Measurements from ENCODE around the gene KCNH8. TPM values are rescaled to one million over a fixed set of nuclear protein-coding genes. Genes with fewer than 3 reads are reported as not detected.

Gene KCNH8
- total and polyA plus RNA-seq, 4 donors = 0.02 to 0.08 (median 0.05) TPM; not detected in 1

DNA sequence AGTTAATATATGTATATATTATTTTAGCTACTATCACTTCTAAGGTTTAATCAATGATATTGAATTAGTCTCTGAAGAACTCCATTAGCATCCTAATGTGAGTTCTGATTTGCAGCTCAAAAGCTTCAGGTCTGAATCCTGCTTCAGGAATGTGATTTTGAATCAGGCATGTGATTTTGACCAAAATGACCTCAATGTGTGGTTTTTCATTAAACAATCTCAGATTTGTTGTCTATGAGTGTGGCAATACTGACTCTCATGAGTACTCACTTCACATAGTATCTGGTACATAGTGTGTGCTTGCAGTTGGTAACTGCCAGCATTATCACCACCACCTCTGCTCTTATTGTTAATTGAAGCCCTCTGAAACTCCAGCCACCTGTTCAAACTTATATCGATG, 251.0 kb downstream of the KCNH8 start:
- Histone ChIP-seq H3K4me1 (ENCODE audit: control insufficient read depth in 4 of 4, insufficient read depth in 4 of 4, low read length in 3 of 4) (no peaks in the 10 kb centered on the region), H3K36me3 (ENCODE audit: control insufficient read depth in 4 of 4, insufficient read depth in 3 of 4, low read depth in 1 of 4, low read length in 3 of 4) (no peaks in the 10 kb centered on the region), H3K4me3 (ENCODE audit: low read depth in 1 of 3, low read length in 3 of 3) (no peak overlapping the region), H3K27ac (ENCODE audit: low read depth in 1 of 2, low read length in 2 of 2) (no peak overlapping the region), H3K9me3 (ENCODE audit: control insufficient read depth in 4 of 4, low read length in 3 of 4) (no peaks in the 10 kb centered on the region), H3K9ac (ENCODE audit: low read depth in 1 of 2, low read length in 2 of 2) (no peak overlapping the region), H3K27me3 (ENCODE audit: control insufficient read depth in 4 of 4, insufficient read depth in 4 of 4, low read length in 3 of 4) (no peaks in the 10 kb centered on the region)
- no peak for DNase-seq (ENCODE audit: low spot score)
- no peak for TF ChIP-seq EGR1 (IDR thresholded peaks at IDR 0.05; ENCODE audit: low read depth in 2 of 2)
- TF ChIP-seq, protein P1, sequence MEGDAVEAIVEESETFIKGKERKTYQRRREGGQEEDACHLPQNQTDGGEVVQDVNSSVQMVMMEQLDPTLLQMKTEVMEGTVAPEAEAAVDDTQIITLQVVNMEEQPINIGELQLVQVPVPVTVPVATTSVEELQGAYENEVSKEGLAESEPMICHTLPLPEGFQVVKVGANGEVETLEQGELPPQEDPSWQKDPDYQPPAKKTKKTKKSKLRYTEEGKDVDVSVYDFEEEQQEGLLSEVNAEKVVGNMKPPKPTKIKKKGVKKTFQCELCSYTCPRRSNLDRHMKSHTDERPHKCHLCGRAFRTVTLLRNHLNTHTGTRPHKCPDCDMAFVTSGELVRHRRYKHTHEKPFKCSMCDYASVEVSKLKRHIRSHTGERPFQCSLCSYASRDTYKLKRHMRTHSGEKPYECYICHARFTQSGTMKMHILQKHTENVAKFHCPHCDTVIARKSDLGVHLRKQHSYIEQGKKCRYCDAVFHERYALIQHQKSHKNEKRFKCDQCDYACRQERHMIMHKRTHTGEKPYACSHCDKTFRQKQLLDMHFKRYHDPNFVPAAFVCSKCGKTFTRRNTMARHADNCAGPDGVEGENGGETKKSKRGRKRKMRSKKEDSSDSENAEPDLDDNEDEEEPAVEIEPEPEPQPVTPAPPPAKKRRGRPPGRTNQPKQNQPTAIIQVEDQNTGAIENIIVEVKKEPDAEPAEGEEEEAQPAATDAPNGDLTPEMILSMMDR (IDR thresholded peaks at IDR 0.05; ENCODE audit: low read depth, low read length, missing input control) = no peak
- TF ChIP-seq NR2F2 (IDR thresholded peaks at IDR 0.05) = no peak
- TF ChIP-seq HNF4G (IDR thresholded peaks at IDR 0.05) = no peak
- no peak for TF ChIP-seq FOXA1 (IDR thresholded peaks at IDR 0.05)
- no peak for TF ChIP-seq RXRA (IDR thresholded peaks at IDR 0.05)
- TF ChIP-seq, protein P2, sequence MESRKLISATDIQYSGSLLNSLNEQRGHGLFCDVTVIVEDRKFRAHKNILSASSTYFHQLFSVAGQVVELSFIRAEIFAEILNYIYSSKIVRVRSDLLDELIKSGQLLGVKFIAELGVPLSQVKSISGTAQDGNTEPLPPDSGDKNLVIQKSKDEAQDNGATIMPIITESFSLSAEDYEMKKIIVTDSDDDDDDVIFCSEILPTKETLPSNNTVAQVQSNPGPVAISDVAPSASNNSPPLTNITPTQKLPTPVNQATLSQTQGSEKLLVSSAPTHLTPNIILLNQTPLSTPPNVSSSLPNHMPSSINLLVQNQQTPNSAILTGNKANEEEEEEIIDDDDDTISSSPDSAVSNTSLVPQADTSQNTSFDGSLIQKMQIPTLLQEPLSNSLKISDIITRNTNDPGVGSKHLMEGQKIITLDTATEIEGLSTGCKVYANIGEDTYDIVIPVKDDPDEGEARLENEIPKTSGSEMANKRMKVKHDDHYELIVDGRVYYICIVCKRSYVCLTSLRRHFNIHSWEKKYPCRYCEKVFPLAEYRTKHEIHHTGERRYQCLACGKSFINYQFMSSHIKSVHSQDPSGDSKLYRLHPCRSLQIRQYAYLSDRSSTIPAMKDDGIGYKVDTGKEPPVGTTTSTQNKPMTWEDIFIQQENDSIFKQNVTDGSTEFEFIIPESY (IDR thresholded peaks at IDR 0.05) = no peak
- no peak for TF ChIP-seq YY1 (IDR thresholded peaks at IDR 0.05)
- TF ChIP-seq, protein P3, sequence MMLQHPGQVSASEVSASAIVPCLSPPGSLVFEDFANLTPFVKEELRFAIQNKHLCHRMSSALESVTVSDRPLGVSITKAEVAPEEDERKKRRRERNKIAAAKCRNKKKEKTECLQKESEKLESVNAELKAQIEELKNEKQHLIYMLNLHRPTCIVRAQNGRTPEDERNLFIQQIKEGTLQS (IDR thresholded peaks at IDR 0.05) = no peak
- no peak for TF ChIP-seq JUND (IDR thresholded peaks at IDR 0.05)
- TF ChIP-seq, protein P4, sequence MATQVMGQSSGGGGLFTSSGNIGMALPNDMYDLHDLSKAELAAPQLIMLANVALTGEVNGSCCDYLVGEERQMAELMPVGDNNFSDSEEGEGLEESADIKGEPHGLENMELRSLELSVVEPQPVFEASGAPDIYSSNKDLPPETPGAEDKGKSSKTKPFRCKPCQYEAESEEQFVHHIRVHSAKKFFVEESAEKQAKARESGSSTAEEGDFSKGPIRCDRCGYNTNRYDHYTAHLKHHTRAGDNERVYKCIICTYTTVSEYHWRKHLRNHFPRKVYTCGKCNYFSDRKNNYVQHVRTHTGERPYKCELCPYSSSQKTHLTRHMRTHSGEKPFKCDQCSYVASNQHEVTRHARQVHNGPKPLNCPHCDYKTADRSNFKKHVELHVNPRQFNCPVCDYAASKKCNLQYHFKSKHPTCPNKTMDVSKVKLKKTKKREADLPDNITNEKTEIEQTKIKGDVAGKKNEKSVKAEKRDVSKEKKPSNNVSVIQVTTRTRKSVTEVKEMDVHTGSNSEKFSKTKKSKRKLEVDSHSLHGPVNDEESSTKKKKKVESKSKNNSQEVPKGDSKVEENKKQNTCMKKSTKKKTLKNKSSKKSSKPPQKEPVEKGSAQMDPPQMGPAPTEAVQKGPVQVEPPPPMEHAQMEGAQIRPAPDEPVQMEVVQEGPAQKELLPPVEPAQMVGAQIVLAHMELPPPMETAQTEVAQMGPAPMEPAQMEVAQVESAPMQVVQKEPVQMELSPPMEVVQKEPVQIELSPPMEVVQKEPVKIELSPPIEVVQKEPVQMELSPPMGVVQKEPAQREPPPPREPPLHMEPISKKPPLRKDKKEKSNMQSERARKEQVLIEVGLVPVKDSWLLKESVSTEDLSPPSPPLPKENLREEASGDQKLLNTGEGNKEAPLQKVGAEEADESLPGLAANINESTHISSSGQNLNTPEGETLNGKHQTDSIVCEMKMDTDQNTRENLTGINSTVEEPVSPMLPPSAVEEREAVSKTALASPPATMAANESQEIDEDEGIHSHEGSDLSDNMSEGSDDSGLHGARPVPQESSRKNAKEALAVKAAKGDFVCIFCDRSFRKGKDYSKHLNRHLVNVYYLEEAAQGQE (IDR thresholded peaks at IDR 0.05) = no peak
- no peak for TF ChIP-seq TAF1 (conservative IDR thresholded peaks at IDR 0.05)
- no peak for TF ChIP-seq RAD21 (IDR thresholded peaks at IDR 0.05)
- 93% methylated on average over 1 of the region's 1 CpG for WGBS

DNA sequence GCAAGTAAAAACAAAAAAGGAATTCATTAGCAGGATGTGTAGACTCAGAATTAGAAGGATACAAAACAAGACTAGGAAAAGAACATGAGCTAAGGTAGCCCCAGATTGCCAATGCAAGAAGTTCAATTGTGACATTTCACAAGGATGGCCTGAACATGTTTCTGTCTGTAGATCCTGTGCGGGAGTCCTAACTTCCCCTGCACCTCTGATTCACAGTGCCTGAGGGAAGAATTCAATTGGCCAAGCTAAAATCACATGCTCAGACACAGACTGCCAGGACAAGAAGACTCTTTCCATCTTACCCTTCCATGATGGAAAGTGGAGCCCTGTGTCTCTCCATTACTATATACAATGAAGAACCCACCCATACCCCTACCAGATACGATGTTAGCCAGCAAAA, 251.5 kb downstream of the KCNH8 start:
- DNase-seq (ENCODE audit: low spot score) = no peak
- Histone ChIP-seq H3K4me1 (ENCODE audit: control insufficient read depth in 4 of 4, insufficient read depth in 4 of 4, low read length in 3 of 4) (no peaks in the 10 kb centered on the region), H3K9me3 (ENCODE audit: control insufficient read depth in 4 of 4, low read length in 3 of 4) (no peaks in the 10 kb centered on the region), H3K27me3 (ENCODE audit: control insufficient read depth in 4 of 4, insufficient read depth in 4 of 4, low read length in 3 of 4) (no peaks in the 10 kb centered on the region), H3K27ac (ENCODE audit: low read depth in 1 of 2, low read length in 2 of 2) (no peak overlapping the region), H3K4me3 (ENCODE audit: low read depth in 1 of 3, low read length in 3 of 3) (no peak overlapping the region), H3K36me3 (ENCODE audit: control insufficient read depth in 4 of 4, insufficient read depth in 3 of 4, low read depth in 1 of 4, low read length in 3 of 4) (no peaks in the 10 kb centered on the region), H3K9ac (ENCODE audit: low read depth in 1 of 2, low read length in 2 of 2) (no peak overlapping the region)
- WGBS = 79% methylated on average over 2 of the region's 2 CpGs
- TF ChIP-seq, protein P5, sequence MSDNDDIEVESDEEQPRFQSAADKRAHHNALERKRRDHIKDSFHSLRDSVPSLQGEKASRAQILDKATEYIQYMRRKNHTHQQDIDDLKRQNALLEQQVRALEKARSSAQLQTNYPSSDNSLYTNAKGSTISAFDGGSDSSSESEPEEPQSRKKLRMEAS (IDR thresholded peaks at IDR 0.05) = no peak
- TF ChIP-seq JUND (IDR thresholded peaks at IDR 0.05) (no peak), EGR1 (IDR thresholded peaks at IDR 0.05; ENCODE audit: low read depth in 2 of 2) (no peak), NR2F2 (IDR thresholded peaks at IDR 0.05) (no peak), FOXA2 (IDR thresholded peaks at IDR 0.05) (no peak), YY1 (IDR thresholded peaks at IDR 0.05) (no peak), SP1 (IDR thresholded peaks at IDR 0.05) (no peak), GABPA (IDR thresholded peaks at IDR 0.05 in 1 of 2, conservative IDR thresholded peaks at IDR 0.05 in 1 of 2) (no peak)
- TF ChIP-seq, protein P2 (IDR thresholded peaks at IDR 0.05) = no peak
- TF ChIP-seq, protein P1 (IDR thresholded peaks at IDR 0.05; ENCODE audit: low read depth, low read length, missing input control) = no peak
